Measurements from ENCODE around the gene TUBB6.
A peak's percentile ranks its signal among the peaks of the same experiment; 100 is the strongest.

Gene TUBB6

DNA sequence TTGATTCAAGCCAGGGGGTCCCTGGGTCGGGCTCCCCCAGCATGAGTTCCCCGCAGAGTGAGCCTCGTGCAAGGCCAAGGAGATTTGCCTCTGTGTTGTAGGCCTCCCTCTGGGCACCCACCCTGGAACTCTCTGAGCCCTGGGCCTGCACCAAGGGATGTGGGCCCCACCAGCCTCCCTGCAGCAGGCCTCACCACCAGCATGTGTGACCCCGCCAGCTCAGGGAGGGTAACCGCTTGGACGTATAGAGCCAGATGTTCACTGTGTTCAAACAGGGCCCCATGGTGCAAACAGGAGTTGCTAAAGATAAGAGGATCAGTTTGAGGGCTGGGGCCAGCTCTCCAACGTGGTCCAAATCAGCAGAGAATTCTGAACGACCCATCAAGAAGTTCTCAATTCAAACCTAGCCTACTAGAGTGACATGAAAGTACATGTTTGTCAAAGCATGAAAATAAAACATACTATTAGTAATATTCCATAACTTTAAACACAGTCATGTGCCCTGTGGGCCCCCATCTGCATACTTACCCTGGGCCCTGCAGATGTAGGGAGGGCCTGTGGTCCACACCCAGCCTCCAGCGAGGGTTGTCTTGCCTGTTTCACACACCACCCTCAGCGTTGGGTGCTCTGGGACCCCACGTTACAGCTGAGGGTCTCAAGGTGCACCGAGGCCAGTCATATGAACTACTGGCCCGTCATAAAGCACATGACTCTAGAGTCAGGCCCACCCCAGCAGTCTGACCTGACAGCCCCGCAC, 5.5 kb upstream of the TUBB6 start:
- DNase-seq (ENCODE audit: low read depth) = no peak
- no peak overlapping the region for H3K4me3 ChIP-seq (replicated peaks; ENCODE audit: low read depth, low read length)
- TF ChIP-seq, protein P1, sequence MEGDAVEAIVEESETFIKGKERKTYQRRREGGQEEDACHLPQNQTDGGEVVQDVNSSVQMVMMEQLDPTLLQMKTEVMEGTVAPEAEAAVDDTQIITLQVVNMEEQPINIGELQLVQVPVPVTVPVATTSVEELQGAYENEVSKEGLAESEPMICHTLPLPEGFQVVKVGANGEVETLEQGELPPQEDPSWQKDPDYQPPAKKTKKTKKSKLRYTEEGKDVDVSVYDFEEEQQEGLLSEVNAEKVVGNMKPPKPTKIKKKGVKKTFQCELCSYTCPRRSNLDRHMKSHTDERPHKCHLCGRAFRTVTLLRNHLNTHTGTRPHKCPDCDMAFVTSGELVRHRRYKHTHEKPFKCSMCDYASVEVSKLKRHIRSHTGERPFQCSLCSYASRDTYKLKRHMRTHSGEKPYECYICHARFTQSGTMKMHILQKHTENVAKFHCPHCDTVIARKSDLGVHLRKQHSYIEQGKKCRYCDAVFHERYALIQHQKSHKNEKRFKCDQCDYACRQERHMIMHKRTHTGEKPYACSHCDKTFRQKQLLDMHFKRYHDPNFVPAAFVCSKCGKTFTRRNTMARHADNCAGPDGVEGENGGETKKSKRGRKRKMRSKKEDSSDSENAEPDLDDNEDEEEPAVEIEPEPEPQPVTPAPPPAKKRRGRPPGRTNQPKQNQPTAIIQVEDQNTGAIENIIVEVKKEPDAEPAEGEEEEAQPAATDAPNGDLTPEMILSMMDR (IDR thresholded peaks at IDR 0.05; ENCODE audit: low read length, missing control alignments) = no peak

- DNase-seq (ENCODE audit: low read depth) = no peak
Observed at GRCh38 chr18:12304351-12305210, 3.5 kb upstream of the TUBB6 start.

DNA sequence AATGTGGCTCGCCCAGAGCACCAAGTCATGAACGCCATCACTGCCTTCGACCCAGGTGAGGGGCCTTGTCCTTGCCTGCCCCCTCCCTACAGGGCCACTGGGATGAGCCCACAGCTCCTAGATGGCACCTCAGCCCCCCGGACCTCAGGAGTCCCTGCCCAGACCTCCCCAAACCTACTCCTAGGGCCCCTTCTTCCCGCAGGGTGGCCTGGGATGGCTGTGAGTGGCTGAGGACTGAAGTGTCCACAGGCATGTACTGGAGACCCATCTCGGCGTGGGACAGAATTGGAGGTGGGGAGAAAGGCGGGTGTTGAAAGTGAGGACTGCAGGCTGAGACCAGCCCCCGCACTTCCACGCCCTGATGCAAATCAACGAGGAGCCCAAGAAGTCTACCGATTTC, 2.8 kb upstream of the TUBB6 start:
- TF ChIP-seq, protein P1 (IDR thresholded peaks at IDR 0.05; ENCODE audit: low read length, missing control alignments) = no peak
- no peak for DNase-seq (ENCODE audit: low read depth)
- H3K4me3 ChIP-seq (replicated peaks; ENCODE audit: low read depth, low read length) = no peak overlapping the region

More at GRCh38 chr18:12304351-12305210, 3.5 kb upstream of the TUBB6 start:
- no peak overlapping the region for H3K4me3 ChIP-seq (replicated peaks; ENCODE audit: low read depth, low read length)
- TF ChIP-seq, protein P1 (IDR thresholded peaks at IDR 0.05; ENCODE audit: low read length, missing control alignments) = no peak

DNA sequence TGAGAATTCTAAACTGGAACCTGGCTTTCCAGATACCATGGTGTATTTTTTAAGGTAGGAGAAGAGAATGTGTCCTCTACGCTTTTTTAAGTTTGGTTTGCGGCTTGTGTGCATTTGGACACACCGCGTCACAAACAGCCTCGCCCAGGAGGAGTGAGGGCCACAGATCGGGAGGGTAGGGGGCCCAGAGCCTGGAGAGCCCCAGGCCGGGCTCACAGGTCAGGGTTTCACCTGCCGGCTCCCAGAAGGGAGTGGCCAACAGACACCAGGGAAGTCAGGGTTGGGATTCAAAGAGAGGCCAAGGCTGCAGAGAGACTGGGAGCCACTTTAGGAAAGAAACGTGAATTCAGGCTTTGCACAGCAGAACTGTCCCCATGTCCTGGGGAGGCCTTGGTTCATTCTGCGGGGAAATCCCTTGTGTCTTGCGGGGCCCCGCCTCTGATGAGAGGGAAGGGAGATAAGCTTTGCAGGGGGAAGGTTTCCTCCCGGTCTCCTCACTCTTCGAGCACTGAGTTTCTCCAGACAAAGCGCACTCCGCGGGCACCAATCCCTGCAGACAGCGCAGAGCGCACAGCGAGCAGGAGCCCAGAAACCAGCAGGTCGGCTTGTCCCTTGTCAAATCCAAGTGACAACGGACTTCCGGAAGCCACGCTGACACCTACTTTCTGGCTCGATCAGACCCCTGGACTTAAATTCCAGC, 2.0 kb upstream of the TUBB6 start:
- TF ChIP-seq, protein P1 (IDR thresholded peaks at IDR 0.05; ENCODE audit: low read length, missing control alignments) = no peak
- H3K4me3 ChIP-seq (replicated peaks; ENCODE audit: low read depth, low read length) = peak overlapping the region; percentile 55
- DNase-seq (ENCODE audit: low read depth) = no peak

DNA sequence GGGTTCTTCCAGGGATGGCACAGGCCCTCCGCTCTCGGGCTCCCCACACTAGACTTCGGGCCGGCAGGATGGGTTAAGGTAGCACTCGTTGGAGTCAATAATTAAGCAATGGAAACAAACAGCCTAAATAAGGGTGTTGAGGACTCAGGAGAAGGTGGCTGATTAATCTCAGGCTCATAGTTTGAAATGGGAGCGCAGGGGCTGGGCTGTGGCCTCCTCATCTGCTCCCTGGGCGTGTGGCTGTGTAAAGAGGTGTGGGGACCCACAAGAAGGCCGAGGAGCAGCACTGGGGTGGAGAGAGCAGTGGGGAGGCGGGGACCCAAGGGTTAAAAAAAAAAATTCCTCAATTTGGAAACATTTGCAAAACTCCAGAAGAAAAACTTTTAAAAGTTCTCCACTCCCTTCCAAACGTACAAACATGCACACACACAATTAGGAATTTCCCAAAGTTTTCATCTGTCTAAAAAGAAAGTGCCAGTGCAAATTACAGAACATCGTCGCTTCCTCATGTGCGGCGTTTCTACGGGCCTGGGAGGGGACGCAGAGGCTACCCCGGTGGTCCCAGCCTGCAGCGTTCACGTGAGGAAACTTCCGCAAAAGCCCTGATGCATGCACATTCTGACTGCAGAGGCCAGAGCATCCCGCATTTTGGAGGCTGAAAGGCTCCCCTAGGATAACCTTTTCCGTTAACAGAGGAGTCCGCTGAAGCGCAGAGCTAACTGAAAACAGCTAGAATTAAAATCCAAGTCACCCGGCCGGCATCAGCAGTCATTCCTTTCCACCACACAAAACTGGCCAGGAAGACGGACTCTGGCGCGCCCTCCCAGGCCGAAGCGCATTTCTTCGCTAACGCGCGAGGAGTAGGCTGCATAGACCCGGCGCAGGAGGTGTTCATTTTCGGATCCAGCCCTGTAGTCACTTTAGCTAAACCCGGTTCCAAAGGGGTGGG, 1.0 kb upstream of the TUBB6 start:
- DNase-seq (ENCODE audit: low read depth) = peak; percentile 78

More for the DNA sequence above, 1.0 kb upstream of the TUBB6 start:
- TF ChIP-seq, protein P1 (IDR thresholded peaks at IDR 0.05; ENCODE audit: low read length, missing control alignments) = peak; percentile 15
- peak overlapping the region; percentile 55 for H3K4me3 ChIP-seq (replicated peaks; ENCODE audit: low read depth, low read length)
